ENCODE results near the gene C2orf72. TPM values are rescaled to one million over a fixed set of nuclear protein-coding genes. Genes with fewer than 3 reads are reported as not detected.

The C2orf72 gene
- total RNA-seq, 1 experiment from 2014 or later, result not detected

- no peaks in the 10 kb centered on the region for H3K9me2 ChIP-seq (ENCODE audit: insufficient read depth)
- no peak overlapping the region for H2AFZ ChIP-seq
- intact Hi-C loops (cut with micrococcal nuclease; ENCODE audit: unreplicated experiment), result no loop called here
- H3K4me3 ChIP-seq, result no peak overlapping the region
- no peak for TF ChIP-seq CTCF (conservative IDR thresholded peaks at IDR 0.05)
- no peak for TF ChIP-seq EZH2 (IDR thresholded peaks at IDR 0.05; ENCODE audit: low read depth)
- no peak for DNase-seq
- H3K27me3 ChIP-seq (ENCODE audit: insufficient read depth, low read depth), result peaks cover 18% of the 10 kb centered on the region; the same call in 1 of the 2 replicates
- H3K4me1 ChIP-seq (replicated peaks; ENCODE audit: insufficient read depth), result no peaks in the 10 kb centered on the region
- no peaks in the 10 kb centered on the region for H3K79me2 ChIP-seq (ENCODE audit: low read depth)
- CTCF ChIA-PET, result no interaction called here
- POLR2A ChIA-PET (ENCODE audit: unreplicated experiment), result no interaction called here
- H3K36me3 ChIP-seq (ENCODE audit: low read depth), result no peaks in the 10 kb centered on the region
- H3K9me3 ChIP-seq (ENCODE audit: insufficient read depth, low read depth), result no peaks in the 10 kb centered on the region
- no peak overlapping the region for H3K27ac ChIP-seq
- BruUV-seq (replicated peaks), result no TSS peak
- H3F3A ChIP-seq (ENCODE audit: insufficient read depth, low read depth), result no peaks in the 10 kb centered on the region
- no peak overlapping the region for H3K4me2 ChIP-seq
- H4K20me1 ChIP-seq (ENCODE audit: insufficient read depth), result no peaks in the 10 kb centered on the region
These were observed 1.4 kb downstream of the C2orf72 start for GRCh38 chr2:231038483-231039293.

GRCh38 chr2:231039294-231039664, 2.0 kb downstream of the C2orf72 start:
- Histone ChIP-seq H3K36me3 (ENCODE audit: low read depth) (no peaks in the 10 kb centered on the region), H3K79me2 (ENCODE audit: low read depth) (no peaks in the 10 kb centered on the region), H3F3A (ENCODE audit: insufficient read depth, low read depth) (no peaks in the 10 kb centered on the region), H3K9me2 (ENCODE audit: insufficient read depth) (no peaks in the 10 kb centered on the region), H4K20me1 (ENCODE audit: insufficient read depth) (no peaks in the 10 kb centered on the region), H2AFZ (no peak overlapping the region), H3K27me3 (ENCODE audit: insufficient read depth, low read depth) (peaks cover 18% of the 10 kb centered on the region; the same call in 1 of the 2 replicates), H3K27ac (no peak overlapping the region), H3K9me3 (ENCODE audit: insufficient read depth, low read depth) (no peaks in the 10 kb centered on the region), H3K4me1 (replicated peaks; ENCODE audit: insufficient read depth) (no peaks in the 10 kb centered on the region), H3K4me3 (no peak overlapping the region), H3K4me2 (no peak overlapping the region)
- no peak for TF ChIP-seq EZH2 (IDR thresholded peaks at IDR 0.05; ENCODE audit: low read depth)
- TF ChIP-seq CTCF (conservative IDR thresholded peaks at IDR 0.05), result no peak
- intact Hi-C loops (cut with micrococcal nuclease; ENCODE audit: unreplicated experiment), result no loop called here
- DNase-seq, result no peak
- CTCF ChIA-PET, result no interaction called here
- POLR2A ChIA-PET (ENCODE audit: unreplicated experiment), result no interaction called here
- BruUV-seq (replicated peaks), result no TSS peak

GRCh38 chr2:231039821-231040364, 2.6 kb downstream of the C2orf72 start:
- Histone ChIP-seq H3K79me2 (ENCODE audit: low read depth) (no peaks in the 10 kb centered on the region), H3F3A (ENCODE audit: insufficient read depth, low read depth) (no peaks in the 10 kb centered on the region), H3K4me1 (replicated peaks; ENCODE audit: insufficient read depth) (no peaks in the 10 kb centered on the region), H2AFZ (no peak overlapping the region), H4K20me1 (ENCODE audit: insufficient read depth) (no peaks in the 10 kb centered on the region), H3K4me2 (no peak overlapping the region), H3K36me3 (ENCODE audit: low read depth) (no peaks in the 10 kb centered on the region), H3K9me2 (ENCODE audit: insufficient read depth) (no peaks in the 10 kb centered on the region), H3K9me3 (ENCODE audit: insufficient read depth, low read depth) (no peaks in the 10 kb centered on the region), H3K27ac (no peak overlapping the region), H3K4me3 (no peak overlapping the region), H3K27me3 (ENCODE audit: insufficient read depth, low read depth) (peaks cover 18% of the 10 kb centered on the region; the same call in 1 of the 2 replicates)
- POLR2A ChIA-PET (ENCODE audit: unreplicated experiment), result no interaction called here
- DNase-seq, result no peak
- BruUV-seq (replicated peaks), result no TSS peak
- CTCF ChIA-PET, result no interaction called here
- no peak for TF ChIP-seq EZH2 (IDR thresholded peaks at IDR 0.05; ENCODE audit: low read depth)
- TF ChIP-seq CTCF (conservative IDR thresholded peaks at IDR 0.05), result no peak
- intact Hi-C loops (cut with micrococcal nuclease; ENCODE audit: unreplicated experiment), result no loop called here

Measured in PC-9 (cell line).